HEK293 (cell line): ENCODE measurements around the gene OCA2.

Experiments
- CTCF ChIA-PET: fragments of 350-600 bp; formaldehyde crosslinking; extraction: SDS; loops from one replicate; lab custom pipeline; 2021; ENCODE audit warnings: antibody characterized with exemption; lab: Yijun Ruan, JAX
- POLR2A ChIA-PET: fragments of 300-600 bp; formaldehyde crosslinking; extraction: SDS; loops from one replicate; lab custom pipeline; 2020; ENCODE audit warnings: antibody characterized with exemption, inconsistent platforms; lab: Yijun Ruan, JAX
- H3K27ac ChIP-seq: fragments of 200-500 bp; sonication (Bioruptor generic); 2 replicates; pipeline ENCODE4 v1.5.1; 2014; ENCODE audit warnings: low read depth, low read length, control low read depth, inconsistent platforms; ENCODE audit errors: extremely low read depth
- H3K36me3 ChIP-seq, 2 experiments: fragments of 200-500 bp in 1 of 2; sonication (Bioruptor generic) in 1 of 2; 1 replicate in 1 of 2; 2 replicates in 1 of 2; pipeline ENCODE4 v1.5.1; 2014 to 2017; ENCODE audit warnings: inconsistent platforms in 2 of 2, low read length in 2 of 2; ENCODE audit not compliant: control insufficient read depth in 2 of 2, insufficient read depth in 1 of 2
- H3K4me1 ChIP-seq: fragments of 200-500 bp; sonication (Bioruptor generic); 2 replicates; pipeline ENCODE4 v1.5.1; 2014; ENCODE audit warnings: mild to moderate bottlenecking, low read length, inconsistent platforms; ENCODE audit not compliant: control insufficient read depth, insufficient read depth
- H3K4me3 ChIP-seq: 2 replicates; pipeline ENCODE4 v1.5.1; 2011; ENCODE audit warnings: low read depth, mild to moderate bottlenecking, control low read depth, low read length, moderate library complexity
- H3K9me3 ChIP-seq: fragments of 200-500 bp; sonication (Bioruptor generic); 2 replicates; pipeline ENCODE4 v1.5.1; 2014; ENCODE audit warnings: low read depth, low read length, inconsistent platforms; ENCODE audit not compliant: control insufficient read depth, insufficient read depth
- EGR2 ChIP-seq: fragments of 450-650 bp; formaldehyde crosslinking; IDR thresholded peaks from 2 replicates; pipeline ENCODE4 v1.5.1; 2016; ENCODE audit warnings: low read depth, missing biosample characterization, missing genetic modification characterization
- GFI1B ChIP-seq: fragments of 450-650 bp; formaldehyde crosslinking; IDR thresholded peaks from 2 replicates; pipeline ENCODE4 v1.5.1; 2016; ENCODE audit warnings: missing biosample characterization, missing genetic modification characterization
- HOXC10 ChIP-seq: sonication (generic); formaldehyde crosslinking; IDR thresholded peaks from 2 replicates; pipeline ENCODE4 v1.8.1; 2023; ENCODE audit warnings: mild to moderate bottlenecking, missing genetic modification reagents
- MEIS1 ChIP-seq: sonication (generic); formaldehyde crosslinking; IDR thresholded peaks from 2 replicates; pipeline ENCODE4 v1.8.1; 2022; ENCODE audit warnings: missing genetic modification reagents, mild to moderate bottlenecking, borderline replicate concordance
- PRDM2 ChIP-seq: fragments of 450-650 bp; formaldehyde crosslinking; IDR thresholded peaks from 2 replicates; pipeline ENCODE4 v1.5.1; 2016; ENCODE audit warnings: missing biosample characterization, missing genetic modification characterization, borderline replicate concordance
- ZNF133 ChIP-seq: fragments of 450-650 bp; formaldehyde crosslinking; IDR thresholded peaks from 2 replicates; pipeline ENCODE4 v1.5.1; 2016; ENCODE audit warnings: missing biosample characterization, missing genetic modification characterization
- ZNF514 ChIP-seq: fragments of 450-650 bp; formaldehyde crosslinking; IDR thresholded peaks from 2 replicates; pipeline ENCODE4 v1.5.1; 2016; ENCODE audit warnings: missing biosample characterization, missing genetic modification characterization
- ZNF776 ChIP-seq: fragments of 450-650 bp; formaldehyde crosslinking; IDR thresholded peaks from 2 replicates; pipeline ENCODE4 v1.5.0; 2017; ENCODE audit warnings: missing biosample characterization, missing genetic modification characterization, borderline replicate concordance
- ZNF791 ChIP-seq: fragments of 450-650 bp; formaldehyde crosslinking; IDR thresholded peaks from 2 replicates; pipeline ENCODE4 v1.5.1; 2016; ENCODE audit warnings: missing biosample characterization, missing genetic modification characterization
- ZSCAN4 ChIP-seq: fragments of 450-650 bp; formaldehyde crosslinking; IDR thresholded peaks from 2 replicates; pipeline ENCODE4 v1.5.1; 2017; ENCODE audit warnings: missing biosample characterization, missing genetic modification characterization
- TF ChIP-seq, protein P1 (sequence below): fragments of 450-650 bp; formaldehyde crosslinking; IDR thresholded peaks from 2 replicates; pipeline ENCODE4 v1.5.1; 2016; ENCODE audit warnings: missing biosample characterization, missing genetic modification characterization
- TF ChIP-seq, protein P2 (sequence below): fragments of 450-650 bp; formaldehyde crosslinking; IDR thresholded peaks from 2 replicates; pipeline ENCODE4 v1.5.1; 2016; ENCODE audit warnings: missing biosample characterization, missing genetic modification characterization
- TF ChIP-seq, protein P3 (sequence below): fragments of 450-650 bp; formaldehyde crosslinking; IDR thresholded peaks from 2 replicates; pipeline ENCODE4 v1.5.1; 2016; ENCODE audit warnings: missing biosample characterization, missing genetic modification characterization

OCA2 gene

GRCh38 chr15:28131400-28131799, 32.3 kb upstream of the OCA2 start:
- no peak overlapping the region for H3K27ac ChIP-seq
- peaks cover 0 to 68% of the 10 kb centered on the region in 2 experiments; a peak in 1 of 3 replicates for H3K36me3 ChIP-seq
- H3K4me3 ChIP-seq: no peak overlapping the region
- TF ChIP-seq, protein P1, sequence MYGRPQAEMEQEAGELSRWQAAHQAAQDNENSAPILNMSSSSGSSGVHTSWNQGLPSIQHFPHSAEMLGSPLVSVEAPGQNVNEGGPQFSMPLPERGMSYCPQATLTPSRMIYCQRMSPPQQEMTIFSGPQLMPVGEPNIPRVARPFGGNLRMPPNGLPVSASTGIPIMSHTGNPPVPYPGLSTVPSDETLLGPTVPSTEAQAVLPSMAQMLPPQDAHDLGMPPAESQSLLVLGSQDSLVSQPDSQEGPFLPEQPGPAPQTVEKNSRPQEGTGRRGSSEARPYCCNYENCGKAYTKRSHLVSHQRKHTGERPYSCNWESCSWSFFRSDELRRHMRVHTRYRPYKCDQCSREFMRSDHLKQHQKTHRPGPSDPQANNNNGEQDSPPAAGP (tag by site-specific recombination): no peak
- TF ChIP-seq, protein P2, sequence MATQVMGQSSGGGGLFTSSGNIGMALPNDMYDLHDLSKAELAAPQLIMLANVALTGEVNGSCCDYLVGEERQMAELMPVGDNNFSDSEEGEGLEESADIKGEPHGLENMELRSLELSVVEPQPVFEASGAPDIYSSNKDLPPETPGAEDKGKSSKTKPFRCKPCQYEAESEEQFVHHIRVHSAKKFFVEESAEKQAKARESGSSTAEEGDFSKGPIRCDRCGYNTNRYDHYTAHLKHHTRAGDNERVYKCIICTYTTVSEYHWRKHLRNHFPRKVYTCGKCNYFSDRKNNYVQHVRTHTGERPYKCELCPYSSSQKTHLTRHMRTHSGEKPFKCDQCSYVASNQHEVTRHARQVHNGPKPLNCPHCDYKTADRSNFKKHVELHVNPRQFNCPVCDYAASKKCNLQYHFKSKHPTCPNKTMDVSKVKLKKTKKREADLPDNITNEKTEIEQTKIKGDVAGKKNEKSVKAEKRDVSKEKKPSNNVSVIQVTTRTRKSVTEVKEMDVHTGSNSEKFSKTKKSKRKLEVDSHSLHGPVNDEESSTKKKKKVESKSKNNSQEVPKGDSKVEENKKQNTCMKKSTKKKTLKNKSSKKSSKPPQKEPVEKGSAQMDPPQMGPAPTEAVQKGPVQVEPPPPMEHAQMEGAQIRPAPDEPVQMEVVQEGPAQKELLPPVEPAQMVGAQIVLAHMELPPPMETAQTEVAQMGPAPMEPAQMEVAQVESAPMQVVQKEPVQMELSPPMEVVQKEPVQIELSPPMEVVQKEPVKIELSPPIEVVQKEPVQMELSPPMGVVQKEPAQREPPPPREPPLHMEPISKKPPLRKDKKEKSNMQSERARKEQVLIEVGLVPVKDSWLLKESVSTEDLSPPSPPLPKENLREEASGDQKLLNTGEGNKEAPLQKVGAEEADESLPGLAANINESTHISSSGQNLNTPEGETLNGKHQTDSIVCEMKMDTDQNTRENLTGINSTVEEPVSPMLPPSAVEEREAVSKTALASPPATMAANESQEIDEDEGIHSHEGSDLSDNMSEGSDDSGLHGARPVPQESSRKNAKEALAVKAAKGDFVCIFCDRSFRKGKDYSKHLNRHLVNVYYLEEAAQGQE (tag by site-specific recombination): no peak
- TF ChIP-seq ZNF133 (no peak), ZNF776 (tag by site-specific recombination) (no peak), HOXC10 (CRISPR knock-in tag) (no peak), ZSCAN4 (no peak), ZNF514 (tag by site-specific recombination) (no peak), EGR2 (tag by site-specific recombination) (no peak)
- TF ChIP-seq, protein P3, sequence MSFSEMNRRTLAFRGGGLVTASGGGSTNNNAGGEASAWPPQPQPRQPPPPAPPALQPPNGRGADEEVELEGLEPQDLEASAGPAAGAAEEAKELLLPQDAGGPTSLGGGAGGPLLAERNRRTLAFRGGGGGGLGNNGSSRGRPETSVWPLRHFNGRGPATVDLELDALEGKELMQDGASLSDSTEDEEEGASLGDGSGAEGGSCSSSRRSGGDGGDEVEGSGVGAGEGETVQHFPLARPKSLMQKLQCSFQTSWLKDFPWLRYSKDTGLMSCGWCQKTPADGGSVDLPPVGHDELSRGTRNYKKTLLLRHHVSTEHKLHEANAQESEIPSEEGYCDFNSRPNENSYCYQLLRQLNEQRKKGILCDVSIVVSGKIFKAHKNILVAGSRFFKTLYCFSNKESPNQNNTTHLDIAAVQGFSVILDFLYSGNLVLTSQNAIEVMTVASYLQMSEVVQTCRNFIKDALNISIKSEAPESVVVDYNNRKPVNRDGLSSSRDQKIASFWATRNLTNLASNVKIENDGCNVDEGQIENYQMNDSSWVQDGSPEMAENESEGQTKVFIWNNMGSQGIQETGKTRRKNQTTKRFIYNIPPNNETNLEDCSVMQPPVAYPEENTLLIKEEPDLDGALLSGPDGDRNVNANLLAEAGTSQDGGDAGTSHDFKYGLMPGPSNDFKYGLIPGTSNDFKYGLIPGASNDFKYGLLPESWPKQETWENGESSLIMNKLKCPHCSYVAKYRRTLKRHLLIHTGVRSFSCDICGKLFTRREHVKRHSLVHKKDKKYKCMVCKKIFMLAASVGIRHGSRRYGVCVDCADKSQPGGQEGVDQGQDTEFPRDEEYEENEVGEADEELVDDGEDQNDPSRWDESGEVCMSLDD: no peak
- H3K4me1 ChIP-seq: no peaks in the 10 kb centered on the region
- ChIA-PET POLR2A (no interaction called here), CTCF (no interaction called here)
- no peaks in the 10 kb centered on the region for H3K9me3 ChIP-seq

- H3K4me1 ChIP-seq: no peaks in the 10 kb centered on the region
- H3K9me3 ChIP-seq: no peaks in the 10 kb centered on the region
- ChIA-PET CTCF (no interaction called here), POLR2A (no interaction called here)
- peaks cover 0 to 68% of the 10 kb centered on the region in 2 experiments; a peak in 1 of 3 replicates for H3K36me3 ChIP-seq
- no peak overlapping the region for H3K4me3 ChIP-seq
- TF ChIP-seq ZNF791 (no peak), MEIS1 (CRISPR knock-in tag) (no peak), GFI1B (no peak)
- H3K27ac ChIP-seq: no peak overlapping the region
These were observed 31.5 kb upstream of the OCA2 start for GRCh38 chr15:28130651-28131050.

DNA sequence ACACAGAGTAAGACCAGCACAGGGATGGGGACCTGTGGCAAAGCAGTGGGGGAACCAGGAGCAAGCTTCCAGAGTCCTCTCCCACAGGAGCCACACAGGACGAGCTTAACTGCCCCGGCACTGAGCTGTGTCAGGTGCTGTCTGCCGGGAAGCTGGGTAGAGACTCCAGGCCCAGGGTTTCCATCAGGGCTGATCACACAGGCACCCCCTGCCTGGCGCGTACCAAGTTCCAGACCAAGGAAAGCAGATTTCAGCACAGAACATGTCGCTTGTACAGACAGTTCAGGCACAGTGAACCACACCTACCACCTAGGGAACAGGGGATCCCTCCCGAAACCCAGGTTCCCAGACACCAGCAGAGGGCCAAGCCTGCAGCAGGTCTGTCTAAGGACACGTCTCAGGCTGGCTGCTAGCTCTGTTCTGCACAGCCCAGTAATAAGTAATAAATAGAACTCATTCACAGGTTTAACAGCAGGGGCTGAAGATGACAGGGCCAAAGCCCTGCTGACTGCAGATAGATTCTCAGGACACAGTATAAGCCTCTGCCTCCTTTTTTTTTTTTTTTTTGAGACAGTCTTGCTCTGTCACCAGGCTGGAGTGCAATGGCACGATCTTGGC, 30.2 kb upstream of the OCA2 start:
- Histone ChIP-seq H3K27ac (no peak overlapping the region), H3K4me3 (no peak overlapping the region), H3K4me1 (no peaks in the 10 kb centered on the region), H3K36me3 (peaks cover 0 to 70% of the 10 kb centered on the region in 2 experiments; a peak in 1 of 3 replicates), H3K9me3 (no peaks in the 10 kb centered on the region)
- ChIA-PET POLR2A (no interaction called here), CTCF (no interaction called here)
- no peak for TF ChIP-seq PRDM2 (tag by site-specific recombination)
